ENCODE data around the gene PCDHB14.
A peak's percentile ranks its signal among the peaks of the same experiment; 100 is the strongest.
"Not testable (repeated sequence)": the region's sequence is repeated elsewhere in the genome, so short reads cannot be mapped to it uniquely, and the experiment has no call there.

Gene PCDHB14

DNA sequence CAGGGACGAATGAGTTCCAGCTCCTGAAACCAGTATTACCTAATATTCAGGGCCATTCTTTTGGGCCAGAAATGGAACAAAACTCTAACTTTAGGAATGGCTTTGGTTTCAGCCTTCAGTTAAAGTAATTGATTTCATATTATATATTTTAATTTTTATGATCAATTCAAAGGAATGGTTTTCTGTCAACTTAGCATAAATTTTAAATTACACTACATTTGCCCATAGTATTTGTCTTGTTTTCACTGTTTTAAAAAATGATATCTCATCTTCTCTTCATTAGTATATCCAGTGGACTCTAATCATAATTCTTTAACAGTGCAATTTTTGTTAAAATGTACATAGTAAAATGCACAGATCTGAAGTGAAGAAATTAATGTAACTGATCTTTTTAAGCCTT, 42.8 kb upstream of the PCDHB14 start:
- ChIA-PET POLR2A (no interaction called here), CTCF (no interaction called here)
- H3K9me3 ChIP-seq (ENCODE audit: control extremely low read depth in 1 of 5, control insufficient read depth in 4 of 5, insufficient read depth in 2 of 5, low read depth in 1 of 5, low read length in 4 of 5) = peaks cover 7 to 40% (median 26%) of the 10 kb centered on the region in 5 experiments
- no peaks in the 10 kb centered on the region for H3K4me1 ChIP-seq (ENCODE audit: control extremely low read depth in 1 of 4, control insufficient read depth in 4 of 4, insufficient read depth in 4 of 4, low read length in 3 of 4)
- no peak overlapping the region for H3K27ac ChIP-seq (ENCODE audit: insufficient read depth in 1 of 2, low read depth in 1 of 2, low read length in 2 of 2, poor library complexity in 1 of 2, severe bottlenecking in 2 of 2)
- no peak overlapping the region for H3K4me3 ChIP-seq (ENCODE audit: control insufficient read depth in 1 of 7, extremely low read depth in 1 of 7, insufficient read depth in 4 of 7, low read depth in 2 of 7, low read length in 6 of 7)
- H3K27me3 ChIP-seq (replicated peaks in 2 of 5; ENCODE audit: control insufficient read depth in 4 of 5, insufficient read depth in 5 of 5, low read length in 4 of 5) = peaks cover 4 to 49% (median 21%) of the 10 kb centered on the region in 5 experiments
- no peaks in the 10 kb centered on the region for H3K36me3 ChIP-seq (ENCODE audit: control insufficient read depth in 4 of 4, insufficient read depth in 4 of 4, low read length in 3 of 4)
- WGBS (ENCODE audit: insufficient coverage) = no CpG with 5 or more reads among the region's 1 CpG
- DNase-seq = no peak

DNA sequence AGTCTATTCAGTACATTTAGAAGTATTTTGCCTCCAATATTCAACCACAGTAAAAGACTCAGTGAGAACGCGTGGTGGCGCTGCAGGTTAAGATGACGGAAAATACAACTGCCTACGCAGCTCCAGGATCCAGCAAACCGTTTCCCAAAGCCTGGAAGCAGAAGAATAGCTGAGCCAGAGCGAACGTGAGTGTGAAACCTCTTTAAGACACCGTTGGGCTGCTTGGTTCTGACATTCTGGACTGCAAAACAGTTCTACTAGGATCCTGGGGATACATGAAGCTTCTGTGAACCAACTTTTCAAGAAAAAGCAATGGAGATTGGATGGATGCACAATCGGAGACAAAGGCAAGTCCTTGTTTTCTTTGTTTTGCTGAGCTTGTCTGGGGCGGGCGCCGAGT, 40.9 kb upstream of the PCDHB14 start, which contains the start of gene PCDHB16:
Gene PCDHB16, plus strand, starts transcription at position 140 of the 400 bp plus-strand sequence. Its CDS starts 173 bp downstream, at position 313.
- H3K4me3 ChIP-seq (ENCODE audit: control insufficient read depth in 1 of 7, extremely low read depth in 1 of 7, insufficient read depth in 4 of 7, low read depth in 2 of 7, low read length in 6 of 7) = no peak within 1 kb of the TSS
- no peaks in the 10 kb centered on the region for H3K4me1 ChIP-seq (ENCODE audit: control extremely low read depth in 1 of 4, control insufficient read depth in 4 of 4, insufficient read depth in 4 of 4, low read length in 3 of 4)
- H3K9me3 ChIP-seq (ENCODE audit: control extremely low read depth in 1 of 5, control insufficient read depth in 4 of 5, insufficient read depth in 2 of 5, low read depth in 1 of 5, low read length in 4 of 5) = peaks cover 4 to 37% (median 30%) of the 10 kb centered on the region in 5 experiments
- DNase-seq = no peak
- 15% methylated on average over 11 of the region's 13 CpGs for WGBS (ENCODE audit: insufficient coverage)
- no peak within 1 kb of the TSS for H3K27ac ChIP-seq (ENCODE audit: insufficient read depth in 1 of 2, low read depth in 1 of 2, low read length in 2 of 2, poor library complexity in 1 of 2, severe bottlenecking in 2 of 2)
- peaks cover 2 to 51% (median 19%) of the 10 kb centered on the region in 5 experiments for H3K27me3 ChIP-seq (replicated peaks in 2 of 5; ENCODE audit: control insufficient read depth in 4 of 5, insufficient read depth in 5 of 5, low read length in 4 of 5)
- ChIA-PET POLR2A (no interaction called here), CTCF (no interaction called here)
- no peaks in the 10 kb centered on the region for H3K36me3 ChIP-seq (ENCODE audit: control insufficient read depth in 4 of 4, insufficient read depth in 4 of 4, low read length in 3 of 4)

DNA sequence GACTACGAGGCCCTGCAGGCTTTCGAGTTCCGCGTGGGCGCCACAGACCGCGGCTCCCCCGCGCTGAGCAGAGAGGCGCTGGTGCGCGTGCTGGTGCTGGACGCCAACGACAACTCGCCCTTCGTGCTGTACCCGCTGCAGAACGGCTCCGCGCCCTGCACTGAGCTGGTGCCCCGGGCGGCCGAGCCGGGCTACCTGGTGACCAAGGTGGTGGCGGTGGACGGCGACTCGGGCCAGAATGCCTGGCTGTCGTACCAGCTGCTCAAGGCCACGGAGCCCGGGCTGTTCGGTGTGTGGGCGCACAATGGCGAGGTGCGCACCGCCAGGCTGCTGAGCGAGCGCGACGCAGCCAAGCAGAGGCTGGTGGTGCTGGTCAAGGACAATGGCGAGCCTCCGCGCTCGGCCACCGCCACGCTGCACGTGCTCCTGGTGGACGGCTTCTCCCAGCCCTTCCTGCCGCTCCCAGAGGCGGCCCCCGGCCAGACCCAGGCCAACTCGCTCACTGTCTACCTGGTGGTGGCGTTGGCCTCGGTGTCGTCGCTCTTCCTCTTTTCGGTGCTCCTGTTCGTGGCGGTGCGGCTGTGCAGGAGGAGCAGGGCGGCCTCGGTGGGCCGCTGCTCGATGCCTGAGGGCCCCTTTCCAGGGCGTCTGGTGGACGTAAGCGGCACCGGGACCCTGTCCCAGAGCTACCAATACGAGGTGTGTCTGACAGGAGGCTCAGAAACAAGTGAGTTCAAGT, 38.9 kb upstream of the PCDHB14 start:
- H3K27me3 ChIP-seq (replicated peaks in 2 of 5; ENCODE audit: control insufficient read depth in 4 of 5, insufficient read depth in 5 of 5, low read length in 4 of 5) = peaks cover 2 to 54% (median 17%) of the 10 kb centered on the region in 5 experiments
- H3K36me3 ChIP-seq (ENCODE audit: control insufficient read depth in 4 of 4, insufficient read depth in 4 of 4, low read length in 3 of 4); POLR2A ChIA-PET; H3K27ac ChIP-seq (ENCODE audit: insufficient read depth in 1 of 2, low read depth in 1 of 2, low read length in 2 of 2, poor library complexity in 1 of 2, severe bottlenecking in 2 of 2); H3K4me1 ChIP-seq (ENCODE audit: control extremely low read depth in 1 of 4, control insufficient read depth in 4 of 4, insufficient read depth in 4 of 4, low read length in 3 of 4); H3K4me3 ChIP-seq (ENCODE audit: control insufficient read depth in 1 of 7, extremely low read depth in 1 of 7, insufficient read depth in 4 of 7, low read depth in 2 of 7, low read length in 6 of 7); DNase-seq; CTCF ChIA-PET: not testable (repeated sequence)
- 30% methylated on average over 8 of the region's 69 CpGs for WGBS (ENCODE audit: insufficient coverage)
- H3K9me3 ChIP-seq (ENCODE audit: control extremely low read depth in 1 of 5, control insufficient read depth in 4 of 5, insufficient read depth in 2 of 5, low read depth in 1 of 5, low read length in 4 of 5) = peaks cover 4 to 33% (median 26%) of the 10 kb centered on the region in 5 experiments

DNA sequence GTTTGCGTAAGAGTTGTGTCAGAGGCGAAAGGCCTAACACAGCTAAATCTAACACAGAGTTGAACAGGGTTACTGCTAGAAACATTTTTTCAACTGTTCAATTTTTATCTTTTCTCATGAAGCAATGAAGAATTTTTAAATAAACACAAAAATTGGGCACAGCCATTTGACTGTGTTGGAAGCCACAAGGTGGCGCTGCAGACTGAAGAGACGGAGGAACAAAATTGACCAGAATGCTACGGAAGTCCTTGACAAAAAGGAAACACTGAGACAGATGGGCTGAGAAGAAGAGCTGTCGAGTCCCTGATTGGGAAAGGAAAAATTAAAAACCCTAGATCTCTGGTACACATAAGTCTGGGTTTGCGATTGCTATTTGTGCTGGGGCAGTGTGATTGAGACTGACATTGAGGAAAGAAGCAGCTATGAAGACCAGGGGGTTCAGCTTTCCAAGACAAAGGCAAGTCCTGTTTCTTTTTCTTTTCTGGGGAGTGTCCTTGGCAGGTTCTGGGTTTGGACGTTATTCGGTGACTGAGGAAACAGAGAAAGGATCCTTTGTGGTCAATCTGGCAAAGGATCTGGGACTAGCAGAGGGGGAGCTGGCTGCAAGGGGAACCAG, 36.1 kb upstream of the PCDHB14 start, which contains the start of gene PCDHB9:
Gene PCDHB9, plus strand, starts transcription at position 265 of the 616 bp plus-strand sequence. Its CDS starts 158 bp downstream, at position 423.
- WGBS (ENCODE audit: insufficient coverage) = 25% methylated on average over 6 of the region's 9 CpGs
- H3K4me3 ChIP-seq (ENCODE audit: control insufficient read depth in 1 of 7, extremely low read depth in 1 of 7, insufficient read depth in 4 of 7, low read depth in 2 of 7, low read length in 6 of 7) = no peak within 1 kb of the TSS
- ChIA-PET POLR2A (interaction anchor here (0.6 kb wide), 1 partner anchor 127 kb away, joined by 6 read pairs; no protein-coding TSS in a partner anchor), CTCF (no interaction called here)
- peaks cover 0 to 30% (median 21%) of the 10 kb centered on the region in 5 experiments for H3K9me3 ChIP-seq (ENCODE audit: control extremely low read depth in 1 of 5, control insufficient read depth in 4 of 5, insufficient read depth in 2 of 5, low read depth in 1 of 5, low read length in 4 of 5)
- DNase-seq = peak in 2 of 3 donors; percentile 19 to 20
- H3K27ac ChIP-seq (ENCODE audit: insufficient read depth in 1 of 2, low read depth in 1 of 2, low read length in 2 of 2, poor library complexity in 1 of 2, severe bottlenecking in 2 of 2) = no peak within 1 kb of the TSS
- no peaks in the 10 kb centered on the region for H3K36me3 ChIP-seq (ENCODE audit: control insufficient read depth in 4 of 4, insufficient read depth in 4 of 4, low read length in 3 of 4)
- H3K27me3 ChIP-seq (replicated peaks in 2 of 5; ENCODE audit: control insufficient read depth in 4 of 5, insufficient read depth in 5 of 5, low read length in 4 of 5) = peaks cover 5 to 52% (median 15%) of the 10 kb centered on the region in 5 experiments
- no peaks in the 10 kb centered on the region for H3K4me1 ChIP-seq (ENCODE audit: control extremely low read depth in 1 of 4, control insufficient read depth in 4 of 4, insufficient read depth in 4 of 4, low read length in 3 of 4)

DNA sequence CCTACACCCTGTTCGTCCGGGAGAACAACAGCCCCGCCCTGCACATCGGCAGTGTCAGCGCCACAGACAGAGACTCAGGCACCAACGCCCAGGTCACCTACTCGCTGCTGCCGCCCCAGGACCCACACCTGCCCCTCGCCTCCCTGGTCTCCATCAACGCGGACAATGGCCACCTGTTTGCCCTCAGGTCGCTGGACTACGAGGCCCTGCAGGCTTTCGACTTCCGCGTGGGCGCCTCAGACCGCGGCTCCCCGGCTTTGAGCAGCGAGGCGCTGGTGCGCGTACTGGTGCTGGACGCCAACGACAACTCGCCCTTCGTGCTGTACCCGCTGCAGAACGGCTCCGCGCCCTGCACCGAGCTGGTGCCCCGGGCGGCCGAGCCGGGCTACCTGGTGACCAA, 34.5 kb upstream of the PCDHB14 start:
- H3K27ac ChIP-seq (ENCODE audit: insufficient read depth in 1 of 2, low read depth in 1 of 2, low read length in 2 of 2, poor library complexity in 1 of 2, severe bottlenecking in 2 of 2); POLR2A ChIA-PET; H3K36me3 ChIP-seq (ENCODE audit: control insufficient read depth in 4 of 4, insufficient read depth in 4 of 4, low read length in 3 of 4); CTCF ChIA-PET; H3K4me1 ChIP-seq (ENCODE audit: control extremely low read depth in 1 of 4, control insufficient read depth in 4 of 4, insufficient read depth in 4 of 4, low read length in 3 of 4); H3K4me3 ChIP-seq (ENCODE audit: control insufficient read depth in 1 of 7, extremely low read depth in 1 of 7, insufficient read depth in 4 of 7, low read depth in 2 of 7, low read length in 6 of 7); DNase-seq: not testable (repeated sequence)
- 23% methylated on average over 5 of the region's 37 CpGs for WGBS (ENCODE audit: insufficient coverage)
- Histone ChIP-seq H3K9me3 (ENCODE audit: control extremely low read depth in 1 of 5, control insufficient read depth in 4 of 5, insufficient read depth in 2 of 5, low read depth in 1 of 5, low read length in 4 of 5) (peaks cover 0 to 20% (median 14%) of the 10 kb centered on the region in 5 experiments), H3K27me3 (replicated peaks in 2 of 5; ENCODE audit: control insufficient read depth in 4 of 5, insufficient read depth in 5 of 5, low read length in 4 of 5) (peaks cover 5 to 49% (median 10%) of the 10 kb centered on the region in 5 experiments)

DNA sequence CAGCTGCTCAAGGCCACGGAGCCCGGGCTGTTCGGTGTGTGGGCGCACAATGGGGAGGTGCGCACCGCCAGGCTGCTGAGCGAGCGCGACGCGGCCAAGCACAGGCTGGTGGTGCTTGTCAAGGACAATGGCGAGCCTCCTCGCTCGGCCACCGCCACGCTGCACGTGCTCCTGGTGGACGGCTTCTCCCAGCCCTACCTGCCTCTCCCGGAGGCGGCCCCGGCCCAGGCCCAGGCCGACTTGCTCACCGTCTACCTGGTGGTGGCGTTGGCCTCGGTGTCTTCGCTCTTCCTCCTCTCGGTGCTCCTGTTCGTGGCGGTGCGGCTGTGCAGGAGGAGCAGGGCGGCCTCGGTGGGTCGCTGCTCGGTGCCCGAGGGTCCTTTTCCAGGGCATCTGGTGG, 34.0 kb upstream of the PCDHB14 start:
- peaks cover 0 to 19% (median 14%) of the 10 kb centered on the region in 5 experiments for H3K9me3 ChIP-seq (ENCODE audit: control extremely low read depth in 1 of 5, control insufficient read depth in 4 of 5, insufficient read depth in 2 of 5, low read depth in 1 of 5, low read length in 4 of 5)
- H3K4me1 ChIP-seq (ENCODE audit: control extremely low read depth in 1 of 4, control insufficient read depth in 4 of 4, insufficient read depth in 4 of 4, low read length in 3 of 4); H3K27ac ChIP-seq (ENCODE audit: insufficient read depth in 1 of 2, low read depth in 1 of 2, low read length in 2 of 2, poor library complexity in 1 of 2, severe bottlenecking in 2 of 2); H3K4me3 ChIP-seq (ENCODE audit: control insufficient read depth in 1 of 7, extremely low read depth in 1 of 7, insufficient read depth in 4 of 7, low read depth in 2 of 7, low read length in 6 of 7); H3K36me3 ChIP-seq (ENCODE audit: control insufficient read depth in 4 of 4, insufficient read depth in 4 of 4, low read length in 3 of 4); DNase-seq; CTCF ChIA-PET; POLR2A ChIA-PET: not testable (repeated sequence)
- WGBS (ENCODE audit: insufficient coverage) = 17% methylated on average over 14 of the region's 35 CpGs
- peaks cover 5 to 48% (median 10%) of the 10 kb centered on the region in 5 experiments for H3K27me3 ChIP-seq (replicated peaks in 2 of 5; ENCODE audit: control insufficient read depth in 4 of 5, insufficient read depth in 5 of 5, low read length in 4 of 5)
